PC-3 (cell line): Measurements from ENCODE around the gene RNF32. TPM values are rescaled to one million over a fixed set of nuclear protein-coding genes. Genes with fewer than 3 reads are reported as not detected.

Experiments
- ATAC-seq: fragments of 200-7000 bp; cut with Tn5 transposase; 2 replicates; pipeline ENCODE4 v1.9.1; 2020; ENCODE audit warnings: mild to moderate bottlenecking, moderate library complexity
- BruUV-seq: library from RNA; stranded (reverse); fragments of 400-500 nt; replicated peaks from 2 replicates; lab custom pipeline; 2021; lab: Mats Ljungman, UMichigan
- CTCF ChIA-PET: fragments of 300-600 bp; sonication (Branson Sonifier 250); formaldehyde crosslinking; loops from one replicate; lab custom pipeline; 2022; ENCODE audit warnings: antibody characterized with exemption; lab: Charles Lee
- POLR2A ChIA-PET: fragments of 300-600 bp; sonication (Branson Sonifier 250); formaldehyde crosslinking; loops from one replicate; lab custom pipeline; 2022; ENCODE audit warnings: antibody characterized with exemption; ENCODE audit not compliant: unreplicated experiment; lab: Charles Lee
- DNase-seq: peaks from one replicate; pipeline ENCODE4 v3.0.0-alpha.2; 2015
- H2AFZ ChIP-seq: fragments of 300-600 bp; sonication (generic); 2 replicates; pipeline ENCODE4 v1.6.0; 2016; ENCODE audit warnings: antibody characterized with exemption, low read length
- H3F3A ChIP-seq: fragments of 300-600 bp; sonication (generic); one replicate; pipeline ENCODE4 v1.6.0; 2017; ENCODE audit warnings: antibody characterized with exemption, low read length, control low read depth, mild to moderate bottlenecking; ENCODE audit not compliant: unreplicated experiment
- H3K27ac ChIP-seq: fragments of 300-600 bp; sonication (generic); 2 replicates; pipeline ENCODE4 v1.5.1; 2016; ENCODE audit warnings: mild to moderate bottlenecking, low read length
- H3K27me3 ChIP-seq: fragments of 300-600 bp; sonication (generic); 2 replicates; pipeline ENCODE4 v1.6.1; 2016; ENCODE audit warnings: low read length, mixed read lengths
- H3K36me3 ChIP-seq: fragments of 300-600 bp; sonication (generic); 2 replicates; pipeline ENCODE4 v1.6.1; 2016; ENCODE audit warnings: low read depth, mixed run types, low read length, mixed read lengths
- H3K4me1 ChIP-seq: fragments of 300-600 bp; sonication (generic); 2 replicates; pipeline ENCODE4 v1.5.1; 2016; ENCODE audit warnings: low read length; ENCODE audit not compliant: insufficient read depth
- H3K4me2 ChIP-seq: fragments of 300-600 bp; sonication (generic); 2 replicates; pipeline ENCODE4 v1.6.0; 2016; ENCODE audit warnings: low read length
- H3K4me3 ChIP-seq: fragments of 300-600 bp; sonication (generic); 2 replicates; pipeline ENCODE4 v1.5.1; 2016; ENCODE audit warnings: mild to moderate bottlenecking, low read length, mixed read lengths
- H3K79me2 ChIP-seq: fragments of 300-600 bp; sonication (generic); 2 replicates; pipeline ENCODE4 v1.6.1; 2017; ENCODE audit warnings: low read length, mixed read lengths
- H3K9ac ChIP-seq: fragments of 300-600 bp; sonication (generic); 2 replicates; pipeline ENCODE4 v1.6.0; 2016; ENCODE audit warnings: mild to moderate bottlenecking, low read length
- H3K9me2 ChIP-seq: fragments of 300-600 bp; sonication (generic); replicated peaks from 2 replicates; pipeline ENCODE4 v1.6.1; 2016; ENCODE audit warnings: mixed run types, low read length, mixed read lengths
- H3K9me3 ChIP-seq: fragments of 300-600 bp; sonication (generic); 2 replicates; pipeline ENCODE4 v1.6.1; 2016; ENCODE audit warnings: low read length, mixed read lengths
- H4K20me1 ChIP-seq: fragments of 300-600 bp; sonication (generic); 2 replicates; pipeline ENCODE4 v1.6.1; 2016; ENCODE audit warnings: low read length, mixed read lengths
- CTCF ChIP-seq: fragments of 300-600 bp; sonication (generic); conservative IDR thresholded peaks from 2 replicates; pipeline ENCODE4 v1.5.1; 2017; ENCODE audit warnings: antibody characterized with exemption, low read depth, mild to moderate bottlenecking, low read length
- EZH2 ChIP-seq: fragments of 300-600 bp; sonication (generic); IDR thresholded peaks from one replicate; pipeline ENCODE4 v1.6.1; 2017; ENCODE audit warnings: antibody characterized with exemption, mild to moderate bottlenecking, low read length; ENCODE audit not compliant: unreplicated experiment
- EZH2phosphoT487 ChIP-seq: fragments of 300-600 bp; sonication (generic); IDR thresholded peaks from 2 replicates; pipeline ENCODE4 v1.6.1; 2018; ENCODE audit warnings: mild to moderate bottlenecking, antibody characterized with exemption, low read length, borderline replicate concordance
- intact Hi-C: fragments of 100-400 bp; cut with micrococcal nuclease; formaldehyde crosslinking; loops from 2 replicates; pipeline ENCODE4 v1.9.0; 2023
- total RNA-seq: library from RNA; depleted of rRNA; stranded (reverse); fragments of >200 nt; gene quantifications from 2 replicates; pipeline ENCODE4 v1.2.3, GENCODE V29; 2014

The RNF32 gene
- total RNA-seq, 1 experiment from 2014 or later, result 1.7 TPM

- no peaks in the 10 kb centered on the region for H3K4me1 ChIP-seq
- H3K9me2 ChIP-seq, result no peaks in the 10 kb centered on the region
- no peaks in the 10 kb centered on the region for H3K27me3 ChIP-seq
- CTCF ChIA-PET, result no interaction called here
- H3K9ac ChIP-seq, result no peak overlapping the region
- intact Hi-C loops, result no loop called here
- H4K20me1 ChIP-seq, result no peaks in the 10 kb centered on the region
- DNase-seq, result no peak
- H3K4me3 ChIP-seq, result no peak overlapping the region
- H3K79me2 ChIP-seq, result no peaks in the 10 kb centered on the region
- H3F3A ChIP-seq, result no peaks in the 10 kb centered on the region
- no peaks in the 10 kb centered on the region for H3K36me3 ChIP-seq
- no TSS peak for BruUV-seq
- TF ChIP-seq CTCF (no peak), EZH2phosphoT487 (no peak), EZH2 (no peak)
- no peak overlapping the region for H2AFZ ChIP-seq
- no peak for ATAC-seq
- no peak overlapping the region for H3K27ac ChIP-seq
- POLR2A ChIA-PET, result no interaction called here
- H3K4me2 ChIP-seq, result no peak overlapping the region
- no peaks in the 10 kb centered on the region for H3K9me3 ChIP-seq
Observed at GRCh38 chr7:156607332-156608172, 33.0 kb upstream of the RNF32 start.

DNA sequence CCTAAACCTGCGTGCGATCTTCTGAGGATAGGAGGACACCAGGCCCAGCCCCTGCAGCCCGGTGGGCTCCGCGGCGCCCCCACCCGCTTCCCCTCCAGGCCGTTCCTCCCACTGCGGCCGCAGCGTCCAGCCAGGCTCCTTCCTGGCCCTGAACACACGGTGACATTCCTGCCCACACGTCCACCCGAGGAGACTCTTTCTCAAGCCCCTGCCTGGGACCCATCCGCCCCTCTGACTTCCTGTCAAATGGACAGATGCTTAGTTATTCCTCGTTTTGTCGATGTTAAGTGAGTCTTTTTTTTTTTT lies 32.4 kb upstream of the RNF32 start:
- no peaks in the 10 kb centered on the region for H3K9me2 ChIP-seq

More for the DNA sequence above, 32.4 kb upstream of the RNF32 start:
- ATAC-seq (no peak), DNase-seq (no peak)
- ChIA-PET CTCF (no interaction called here), POLR2A (no interaction called here)
- no TSS peak for BruUV-seq
- Histone ChIP-seq H4K20me1 (no peaks in the 10 kb centered on the region), H3K27me3 (no peaks in the 10 kb centered on the region), H3K9me3 (no peaks in the 10 kb centered on the region), H3K36me3 (no peaks in the 10 kb centered on the region), H3K9ac (no peak overlapping the region), H3K79me2 (no peaks in the 10 kb centered on the region), H3K4me3 (no peak overlapping the region), H3K4me2 (no peak overlapping the region), H3K27ac (no peak overlapping the region), H2AFZ (no peak overlapping the region), H3K4me1 (no peaks in the 10 kb centered on the region), H3F3A (no peaks in the 10 kb centered on the region)
- intact Hi-C loops, result no loop called here
- TF ChIP-seq CTCF (no peak), EZH2phosphoT487 (no peak), EZH2 (no peak)
